ENCODE results near the gene HERPUD1.
A peak's percentile ranks its signal among the peaks of the same experiment; 100 is the strongest.
"Not testable (repeated sequence)": the region's sequence is repeated elsewhere in the genome, so short reads cannot be mapped to it uniquely, and the experiment has no call there.

The HERPUD1 gene

GRCh38 chr16:56990407-56991286, 58.7 kb downstream of the HERPUD1 start:
- no peaks in the 10 kb centered on the region for H4K20me1 ChIP-seq (ENCODE audit: insufficient read depth, low read length, poor library complexity, severe bottlenecking)
- H3K4me1 ChIP-seq (ENCODE audit: insufficient read depth, low read length, poor library complexity, severe bottlenecking): peaks cover 63% of the 10 kb centered on the region
- H3K9ac ChIP-seq (ENCODE audit: low read depth, low read length, poor library complexity, severe bottlenecking): peak overlapping the region; percentile 87
- H3K4me2 ChIP-seq (ENCODE audit: low read depth, low read length, poor library complexity, severe bottlenecking): peak overlapping the region; percentile 98
- peak overlapping the region; percentile 79 for H3K4me3 ChIP-seq (ENCODE audit: low read length, poor library complexity, severe bottlenecking)
- H3K9me2 ChIP-seq (replicated peaks; ENCODE audit: low read depth, low read length): no peaks in the 10 kb centered on the region
- peak overlapping the region; percentile 24; the same call in 1 of the 2 replicates for H2AFZ ChIP-seq (ENCODE audit: low read length)
- no peaks in the 10 kb centered on the region for H3K9me3 ChIP-seq (ENCODE audit: insufficient read depth, low read depth, low read length)
- H3K36me3 ChIP-seq (ENCODE audit: insufficient read depth, low read length): no peaks in the 10 kb centered on the region
- peaks cover 61% of the 10 kb centered on the region for H3K79me2 ChIP-seq (ENCODE audit: insufficient read depth, low read length)
- H3K27me3 ChIP-seq (ENCODE audit: insufficient read depth, low read length, poor library complexity, severe bottlenecking): no peaks in the 10 kb centered on the region
- no peak for TF ChIP-seq CTCF (conservative IDR thresholded peaks at IDR 0.05; ENCODE audit: low read length)
- TF ChIP-seq EZH2phosphoT487 (IDR thresholded peaks at IDR 0.05; ENCODE audit: borderline replicate concordance): no peak
- H3F3A ChIP-seq (ENCODE audit: low read depth): peaks cover 3% of the 10 kb centered on the region

- not testable (repeated sequence) for H3F3A ChIP-seq (ENCODE audit: low read depth); H3K4me2 ChIP-seq (ENCODE audit: low read depth, low read length, poor library complexity, severe bottlenecking); H3K9me3 ChIP-seq (ENCODE audit: insufficient read depth, low read depth, low read length); H2AFZ ChIP-seq (ENCODE audit: low read length); H3K4me3 ChIP-seq (ENCODE audit: low read length, poor library complexity, severe bottlenecking); H3K27me3 ChIP-seq (ENCODE audit: insufficient read depth, low read length, poor library complexity, severe bottlenecking); H3K9ac ChIP-seq (ENCODE audit: low read depth, low read length, poor library complexity, severe bottlenecking); H3K36me3 ChIP-seq (ENCODE audit: insufficient read depth, low read length); H4K20me1 ChIP-seq (ENCODE audit: insufficient read depth, low read length, poor library complexity, severe bottlenecking); H3K9me2 ChIP-seq (replicated peaks; ENCODE audit: low read depth, low read length)
- peaks cover 58% of the 10 kb centered on the region for H3K4me1 ChIP-seq (ENCODE audit: insufficient read depth, low read length, poor library complexity, severe bottlenecking)
- peaks cover 77% of the 10 kb centered on the region for H3K79me2 ChIP-seq (ENCODE audit: insufficient read depth, low read length)
Observed at GRCh38 chr16:56992431-56992830, 60.5 kb downstream of the HERPUD1 start.

- Histone ChIP-seq H3K36me3 (ENCODE audit: insufficient read depth, low read length) (no peaks in the 10 kb centered on the region), H4K20me1 (ENCODE audit: insufficient read depth, low read length, poor library complexity, severe bottlenecking) (no peaks in the 10 kb centered on the region), H3F3A (ENCODE audit: low read depth) (peaks cover 3% of the 10 kb centered on the region), H2AFZ (ENCODE audit: low read length) (no peak overlapping the region), H3K9ac (ENCODE audit: low read depth, low read length, poor library complexity, severe bottlenecking) (no peak overlapping the region), H3K4me2 (ENCODE audit: low read depth, low read length, poor library complexity, severe bottlenecking) (peak overlapping the region; percentile 44), H3K9me2 (replicated peaks; ENCODE audit: low read depth, low read length) (no peaks in the 10 kb centered on the region), H3K4me3 (ENCODE audit: low read length, poor library complexity, severe bottlenecking) (peak overlapping the region; percentile 7), H3K27me3 (ENCODE audit: insufficient read depth, low read length, poor library complexity, severe bottlenecking) (no peaks in the 10 kb centered on the region), H3K79me2 (ENCODE audit: insufficient read depth, low read length) (peaks cover 83% of the 10 kb centered on the region), H3K9me3 (ENCODE audit: insufficient read depth, low read depth, low read length) (no peaks in the 10 kb centered on the region), H3K4me1 (ENCODE audit: insufficient read depth, low read length, poor library complexity, severe bottlenecking) (peaks cover 58% of the 10 kb centered on the region)
- TF ChIP-seq CTCF (conservative IDR thresholded peaks at IDR 0.05; ENCODE audit: low read length): no peak
- TF ChIP-seq EZH2phosphoT487 (IDR thresholded peaks at IDR 0.05; ENCODE audit: borderline replicate concordance): no peak
Observed at GRCh38 chr16:56993204-56993603, 61.3 kb downstream of the HERPUD1 start.
